OCI-LY1 (cell line): ENCODE data around the gene NCAM1.

ENCODE experiments used
- H2AFZ ChIP-seq: fragments of 200-600 bp; sonication (generic), shearing (Covaris generic); 2 replicates; pipeline ENCODE4 v1.6.0; 2014; ENCODE audit warnings: antibody characterized with exemption, mild to moderate bottlenecking, low read length
- H3F3A ChIP-seq: fragments of 200-600 bp; sonication (generic), shearing (Covaris generic); 2 replicates; pipeline ENCODE4 v1.6.0; 2014; ENCODE audit warnings: mild to moderate bottlenecking, antibody characterized with exemption, low read length, moderate library complexity; ENCODE audit not compliant: insufficient read depth
- H3K27ac ChIP-seq: fragments of 200-600 bp; sonication (generic); 2 replicates; pipeline ENCODE4 v1.5.1; 2014; ENCODE audit warnings: low read length, mixed run types, mild to moderate bottlenecking, low read depth; ENCODE audit not compliant: poor library complexity, severe bottlenecking
- H3K27me3 ChIP-seq: fragments of 200-600 bp; sonication (generic); 2 replicates; pipeline ENCODE4 v1.6.0; 2014; ENCODE audit warnings: antibody characterized with exemption, mild to moderate bottlenecking, low read length, moderate library complexity; ENCODE audit not compliant: insufficient read depth
- H3K36me3 ChIP-seq: fragments of 200-600 bp; sonication (generic); 2 replicates; pipeline ENCODE4 v1.6.1; 2014; ENCODE audit warnings: mild to moderate bottlenecking, antibody characterized with exemption, low read length, moderate library complexity, mixed read lengths; ENCODE audit not compliant: insufficient read depth
- H3K4me1 ChIP-seq: fragments of 200-600 bp; sonication (generic); 2 replicates; pipeline ENCODE4 v1.5.1; 2014; ENCODE audit warnings: mild to moderate bottlenecking, low read length, moderate library complexity; ENCODE audit not compliant: insufficient read depth, severe bottlenecking
- H3K4me2 ChIP-seq: fragments of 200-600 bp; sonication (generic), shearing (Covaris generic); 2 replicates; pipeline ENCODE4 v1.6.1; 2014; ENCODE audit warnings: low read length
- H3K4me3 ChIP-seq: fragments of 200-600 bp; sonication (generic); 2 replicates; pipeline ENCODE4 v1.5.1; 2014; ENCODE audit warnings: low read length, low read depth, mild to moderate bottlenecking, mixed read lengths; ENCODE audit not compliant: poor library complexity, severe bottlenecking
- H3K79me2 ChIP-seq: fragments of 200-600 bp; shearing (Covaris generic); 2 replicates; pipeline ENCODE4 v1.6.1; 2016; ENCODE audit warnings: mixed run types, low read length, mixed read lengths; ENCODE audit not compliant: insufficient read depth
- H3K9ac ChIP-seq: fragments of 200-600 bp; sonication (generic), shearing (Covaris generic); 2 replicates; pipeline ENCODE4 v1.6.1; 2014; ENCODE audit warnings: mild to moderate bottlenecking, low read length, mixed read lengths
- H3K9me2 ChIP-seq: fragments of 200-600 bp; sonication (generic), shearing (Covaris generic); 2 replicates; pipeline ENCODE4 v1.6.1; 2014; ENCODE audit warnings: low read depth, mild to moderate bottlenecking, low read length, mixed read lengths
- H3K9me3 ChIP-seq: fragments of 200-600 bp; shearing (Covaris generic); 2 replicates; pipeline ENCODE4 v1.6.1; 2014; ENCODE audit warnings: low read length, mixed read lengths
- H4K20me1 ChIP-seq: fragments of 200-600 bp; sonication (generic), shearing (Covaris generic); 2 replicates; pipeline ENCODE4 v1.6.0; 2016; ENCODE audit warnings: mild to moderate bottlenecking, low read length; ENCODE audit not compliant: insufficient read depth
- CTCF ChIP-seq: fragments of 200-600 bp; sonication (generic), shearing (Covaris generic); IDR thresholded peaks from 2 replicates; pipeline ENCODE4 v1.5.1; 2017; ENCODE audit warnings: mild to moderate bottlenecking, antibody characterized with exemption, low read length, moderate library complexity, mixed read lengths
- EZH2 ChIP-seq: fragments of 200-600 bp; sonication (generic), shearing (Covaris generic); IDR thresholded peaks from 2 replicates; pipeline ENCODE4 v1.8.0; 2017; ENCODE audit warnings: borderline replicate concordance, mixed run types, mild to moderate bottlenecking, antibody characterized with exemption, low read length, moderate library complexity, mixed read lengths

Gene NCAM1

GRCh38 chr11:113114705-113115027, 153.4 kb downstream of the NCAM1 start:
- Histone ChIP-seq H3K4me3 (no peak overlapping the region), H3K27ac (no peak overlapping the region), H3F3A (no peaks in the 10 kb centered on the region), H3K9me2 (no peaks in the 10 kb centered on the region), H3K9ac (no peak overlapping the region), H3K9me3 (no peaks in the 10 kb centered on the region), H3K4me2 (no peak overlapping the region), H3K79me2 (no peaks in the 10 kb centered on the region), H3K36me3 (no peaks in the 10 kb centered on the region), H3K27me3 (0 out of 2 replicates have a peak, but pooled peaks cover 7% of the 10 kb centered on the region), H4K20me1 (no peaks in the 10 kb centered on the region), H2AFZ (no peak overlapping the region), H3K4me1 (no peaks in the 10 kb centered on the region)
- TF ChIP-seq EZH2, result no peak
- no peak for TF ChIP-seq CTCF

GRCh38 chr11:113118104-113118503, 156.9 kb downstream of the NCAM1 start:
- Histone ChIP-seq H2AFZ (no peak overlapping the region), H3K9me3 (no peaks in the 10 kb centered on the region), H3K4me1 (no peaks in the 10 kb centered on the region), H3K4me3 (no peak overlapping the region), H3K27me3 (0 out of 2 replicates have a peak, but pooled peaks cover 12% of the 10 kb centered on the region), H3K36me3 (no peaks in the 10 kb centered on the region), H3F3A (no peaks in the 10 kb centered on the region), H3K27ac (no peak overlapping the region), H4K20me1 (no peaks in the 10 kb centered on the region), H3K9me2 (no peaks in the 10 kb centered on the region), H3K79me2 (no peaks in the 10 kb centered on the region), H3K4me2 (no peak overlapping the region), H3K9ac (no peak overlapping the region)
- no peak for TF ChIP-seq EZH2

GRCh38 chr11:113119074-113119473, 157.9 kb downstream of the NCAM1 start:
- Histone ChIP-seq H3K36me3 (no peaks in the 10 kb centered on the region), H3F3A (no peaks in the 10 kb centered on the region), H3K27ac (no peak overlapping the region), H3K9ac (no peak overlapping the region), H3K27me3 (0 out of 2 replicates have a peak, but pooled peaks cover 12% of the 10 kb centered on the region), H3K79me2 (no peaks in the 10 kb centered on the region), H3K9me3 (no peaks in the 10 kb centered on the region), H3K9me2 (no peaks in the 10 kb centered on the region), H2AFZ (no peak overlapping the region), H3K4me3 (no peak overlapping the region), H4K20me1 (no peaks in the 10 kb centered on the region), H3K4me2 (no peak overlapping the region), H3K4me1 (no peaks in the 10 kb centered on the region)
- no peak for TF ChIP-seq EZH2
- TF ChIP-seq CTCF, result no peak

GRCh38 chr11:113119966-113120736, 158.9 kb downstream of the NCAM1 start:
- H3K9ac ChIP-seq, result no peak overlapping the region
- no peaks in the 10 kb centered on the region for H3K4me1 ChIP-seq
- no peak for TF ChIP-seq CTCF
- TF ChIP-seq EZH2, result no peak
- no peak overlapping the region for H2AFZ ChIP-seq
- 0 out of 2 replicates have a peak, but pooled peaks cover 17% of the 10 kb centered on the region for H3K27me3 ChIP-seq
- H3F3A ChIP-seq, result no peaks in the 10 kb centered on the region
- H3K9me2 ChIP-seq, result no peaks in the 10 kb centered on the region
- no peak overlapping the region for H3K4me3 ChIP-seq
- H3K79me2 ChIP-seq, result no peaks in the 10 kb centered on the region
- H4K20me1 ChIP-seq, result no peaks in the 10 kb centered on the region
- H3K9me3 ChIP-seq, result no peaks in the 10 kb centered on the region
- H3K4me2 ChIP-seq, result no peak overlapping the region
- H3K36me3 ChIP-seq, result no peaks in the 10 kb centered on the region
- no peak overlapping the region for H3K27ac ChIP-seq
